HG03442 (cell line): ENCODE measurements around the gene JAK3.
"Not testable (repeated sequence)": the region's sequence is repeated elsewhere in the genome, so short reads cannot be mapped to it uniquely, and the experiment has no call there.

Experiments
- ATAC-seq: cut with Tn5 transposase; IDR thresholded peaks from one replicate; pipeline ENCODE4 v1.9.1; 2021; ENCODE audit warnings: mild to moderate bottlenecking, moderate library complexity; ENCODE audit not compliant: unreplicated experiment

The JAK3 gene

DNA sequence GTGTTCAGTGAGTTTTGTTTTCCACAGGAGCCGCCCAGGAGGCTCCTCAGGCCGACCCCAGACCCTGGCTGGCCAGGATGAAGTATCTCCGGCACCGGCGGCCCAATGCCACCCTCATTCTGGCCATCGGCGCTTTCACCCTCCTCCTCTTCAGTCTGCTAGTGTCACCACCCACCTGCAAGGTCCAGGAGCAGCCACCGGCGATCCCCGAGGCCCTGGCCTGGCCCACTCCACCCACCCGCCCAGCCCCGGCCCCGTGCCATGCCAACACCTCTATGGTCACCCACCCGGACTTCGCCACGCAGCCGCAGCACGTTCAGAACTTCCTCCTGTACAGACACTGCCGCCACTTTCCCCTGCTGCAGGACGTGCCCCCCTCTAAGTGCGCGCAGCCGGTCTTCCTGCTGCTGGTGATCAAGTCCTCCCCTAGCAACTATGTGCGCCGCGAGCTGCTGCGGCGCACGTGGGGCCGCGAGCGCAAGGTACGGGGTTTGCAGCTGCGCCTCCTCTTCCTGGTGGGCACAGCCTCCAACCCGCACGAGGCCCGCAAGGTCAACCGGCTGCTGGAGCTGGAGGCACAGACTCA lies 40.0 kb downstream of the JAK3 start:
- no peak for ATAC-seq

DNA sequence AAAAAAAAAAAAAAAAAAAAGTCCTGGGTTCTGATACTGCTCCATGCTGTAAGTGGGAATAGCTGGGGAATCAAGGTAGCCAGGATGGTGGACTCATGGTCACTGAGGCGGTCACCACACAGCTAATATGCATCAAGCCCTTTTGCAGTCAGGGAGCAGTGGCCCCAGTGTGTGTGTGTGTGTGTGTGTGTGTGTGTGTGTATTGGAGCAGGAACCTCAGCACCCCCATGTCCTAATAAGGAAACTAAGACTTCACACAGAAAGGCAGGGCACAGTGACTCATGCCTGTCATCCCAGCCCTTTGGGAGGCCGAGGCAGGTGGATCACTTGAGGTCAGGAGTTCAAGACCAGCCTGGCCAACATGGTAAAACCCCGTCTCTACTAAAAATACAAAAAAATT lies 40.8 kb downstream of the JAK3 start:
- no peak for ATAC-seq

DNA sequence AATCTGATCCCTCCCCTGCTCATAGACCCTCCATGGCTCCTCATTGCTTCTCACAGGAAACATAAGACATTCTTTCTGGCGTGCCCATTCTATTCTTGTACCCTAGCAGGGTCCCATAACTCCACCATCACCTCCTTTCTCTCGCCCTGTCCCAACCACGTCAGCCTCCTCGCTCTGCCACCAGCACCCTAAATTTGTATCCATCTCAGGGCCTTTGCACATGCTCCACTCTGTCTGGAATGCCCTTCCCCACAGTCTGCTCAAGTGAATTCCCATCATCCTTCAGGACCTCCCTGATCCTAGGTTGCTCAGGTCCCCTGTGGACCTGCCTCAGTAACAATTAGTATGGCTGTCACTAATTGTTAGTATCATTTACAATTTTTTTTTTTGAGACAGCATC lies 42.4 kb downstream of the JAK3 start:
- ATAC-seq: no peak

DNA sequence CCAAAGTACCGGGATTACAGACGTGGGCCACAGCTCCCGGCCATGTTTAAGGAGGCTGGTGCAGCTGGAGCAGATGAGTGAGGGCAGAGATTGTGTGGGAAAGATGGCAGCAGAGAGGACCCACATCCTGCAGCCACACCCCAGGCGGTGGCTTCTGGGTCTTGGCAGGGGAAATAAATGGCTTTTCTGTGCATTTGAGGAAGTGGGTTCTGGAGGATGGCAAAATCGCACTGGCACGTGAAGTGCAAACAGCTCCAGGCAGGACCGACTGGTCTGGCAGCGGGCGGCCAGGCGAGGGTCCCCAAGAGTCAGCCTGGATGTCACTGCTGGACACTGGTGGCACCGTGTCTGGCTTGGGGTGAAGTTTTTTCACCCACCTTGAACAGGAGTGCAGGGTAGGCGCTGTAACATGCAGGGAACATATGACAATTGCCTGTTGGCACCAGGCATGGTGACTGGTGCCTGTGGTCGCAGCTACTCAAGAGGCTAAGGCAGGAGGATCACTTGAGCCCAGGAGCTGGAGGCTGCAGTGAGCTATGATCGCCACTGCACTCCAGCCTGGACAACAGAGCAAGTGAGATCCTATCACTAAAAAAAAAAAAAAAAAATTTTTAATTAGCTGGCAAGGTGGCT lies 44.4 kb downstream of the JAK3 start:
- ATAC-seq: no peak

DNA sequence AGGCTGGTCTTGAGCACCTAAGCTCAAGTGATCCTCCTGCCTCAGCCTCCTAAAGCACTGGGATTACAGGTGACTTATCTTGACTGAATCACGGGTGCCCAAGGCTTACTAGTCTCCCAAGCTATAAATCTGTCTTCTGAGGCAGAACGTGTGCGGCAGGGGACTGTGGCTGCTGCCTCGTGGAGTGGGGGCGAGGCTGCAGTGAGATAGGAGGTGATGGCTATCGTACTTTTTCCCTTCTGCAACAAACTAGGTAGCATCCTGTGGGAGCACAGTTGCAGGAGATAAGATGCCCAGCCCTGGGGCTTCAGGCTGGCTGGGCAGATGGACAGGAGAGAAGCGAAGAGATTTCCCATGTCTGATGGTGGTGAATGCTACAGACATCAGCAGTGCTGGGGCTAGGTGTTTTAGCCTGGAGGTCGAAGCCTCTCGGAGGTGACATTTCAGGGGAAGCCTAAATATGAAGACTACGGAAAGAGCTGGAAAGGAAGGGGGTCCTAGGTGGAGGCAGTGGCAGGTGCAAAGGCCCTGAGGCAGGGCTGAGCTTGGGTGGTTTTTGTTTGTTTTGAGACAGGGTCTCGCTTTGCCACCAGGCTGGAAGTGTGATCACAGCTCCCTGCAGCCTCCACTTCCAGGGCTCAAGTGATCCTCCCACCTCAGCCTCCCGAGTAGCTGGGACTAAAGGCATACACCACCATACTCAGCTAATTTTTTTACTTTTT lies 45.5 kb downstream of the JAK3 start:
- ATAC-seq: no peak

DNA sequence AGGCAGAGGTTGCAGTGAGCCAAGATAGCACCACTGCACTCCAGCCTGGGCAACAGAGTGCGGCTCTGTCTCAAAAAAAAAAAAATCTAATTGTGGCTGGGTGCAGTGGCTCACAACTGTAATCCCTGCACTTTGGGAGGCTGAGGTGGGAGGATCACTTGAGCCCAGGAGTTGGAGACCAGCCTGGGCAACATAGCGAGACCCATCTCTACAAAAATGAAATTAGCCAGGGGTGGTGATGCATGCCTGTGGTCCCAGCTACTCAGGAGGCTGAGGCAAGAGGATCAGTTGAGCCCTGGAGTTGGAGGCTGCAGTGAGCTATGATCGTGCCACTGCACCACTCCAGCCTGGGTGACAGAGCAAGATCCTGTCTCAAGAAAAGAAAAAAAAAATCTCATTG lies 49.2 kb downstream of the JAK3 start:
- ATAC-seq: not testable (repeated sequence)

DNA sequence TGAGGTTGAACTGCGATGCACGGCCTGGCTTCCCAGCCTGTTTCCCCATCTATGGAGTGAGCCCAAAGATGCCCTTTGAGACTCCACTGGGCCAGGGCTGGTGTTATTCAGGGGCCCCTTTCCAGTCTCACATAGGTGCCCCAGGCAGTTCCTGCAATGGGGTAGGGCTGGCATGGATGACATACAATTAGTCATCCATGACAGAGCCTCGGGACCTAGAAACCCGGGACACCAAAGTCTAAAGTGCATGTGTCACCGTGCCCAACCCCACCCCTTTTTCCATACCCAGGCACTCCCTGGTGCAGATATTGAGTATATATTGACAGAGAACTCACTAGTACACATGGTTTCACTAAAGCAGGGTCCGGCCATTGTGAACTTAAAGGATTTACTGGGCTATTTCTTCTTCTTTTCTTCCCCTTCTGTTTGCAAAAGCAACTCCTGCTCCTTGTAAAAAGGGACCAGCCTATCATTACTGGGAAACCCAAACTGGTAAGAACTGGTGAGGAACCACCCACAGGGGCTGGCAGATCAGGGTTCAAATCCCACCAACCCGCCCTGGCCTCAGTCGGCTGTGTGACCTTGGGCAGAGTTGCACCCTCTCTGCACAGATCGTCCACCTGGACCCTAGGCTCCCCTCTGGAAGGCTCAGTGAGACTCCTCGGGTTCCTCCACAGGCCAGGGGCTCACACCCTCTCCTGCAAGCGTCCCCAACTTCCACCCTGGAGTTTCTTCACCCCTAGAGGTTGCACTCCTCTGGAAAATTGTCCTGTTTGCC lies 50.2 kb downstream of the JAK3 start:
- no peak for ATAC-seq

DNA sequence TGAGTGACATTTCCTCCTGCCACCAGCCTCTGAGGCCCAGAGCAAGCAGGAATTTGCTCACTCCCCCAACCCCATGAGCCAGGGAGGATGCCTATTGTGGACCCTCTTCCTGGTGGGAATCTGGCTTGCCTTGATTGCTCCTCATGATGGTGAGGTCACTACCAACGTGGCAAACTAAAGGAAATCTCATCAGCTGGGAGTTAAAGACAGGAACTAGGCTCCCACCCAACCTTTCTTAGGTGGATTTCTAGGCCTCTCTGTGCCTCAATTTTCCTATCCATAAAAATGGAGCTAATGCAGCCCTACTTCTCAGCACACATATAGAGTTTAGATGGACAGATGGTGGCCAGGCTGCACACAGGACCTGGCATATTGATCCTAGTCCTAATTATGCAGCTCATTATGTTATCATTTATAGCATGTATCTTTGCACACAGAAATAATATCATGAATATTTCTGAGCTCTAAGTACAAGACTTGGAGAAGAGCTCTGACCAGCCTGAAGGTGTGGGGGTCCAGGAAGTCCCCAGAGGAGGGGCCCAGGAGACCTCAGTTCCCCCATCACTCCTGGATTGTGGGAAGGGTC lies 50.9 kb downstream of the JAK3 start:
- no peak for ATAC-seq

DNA sequence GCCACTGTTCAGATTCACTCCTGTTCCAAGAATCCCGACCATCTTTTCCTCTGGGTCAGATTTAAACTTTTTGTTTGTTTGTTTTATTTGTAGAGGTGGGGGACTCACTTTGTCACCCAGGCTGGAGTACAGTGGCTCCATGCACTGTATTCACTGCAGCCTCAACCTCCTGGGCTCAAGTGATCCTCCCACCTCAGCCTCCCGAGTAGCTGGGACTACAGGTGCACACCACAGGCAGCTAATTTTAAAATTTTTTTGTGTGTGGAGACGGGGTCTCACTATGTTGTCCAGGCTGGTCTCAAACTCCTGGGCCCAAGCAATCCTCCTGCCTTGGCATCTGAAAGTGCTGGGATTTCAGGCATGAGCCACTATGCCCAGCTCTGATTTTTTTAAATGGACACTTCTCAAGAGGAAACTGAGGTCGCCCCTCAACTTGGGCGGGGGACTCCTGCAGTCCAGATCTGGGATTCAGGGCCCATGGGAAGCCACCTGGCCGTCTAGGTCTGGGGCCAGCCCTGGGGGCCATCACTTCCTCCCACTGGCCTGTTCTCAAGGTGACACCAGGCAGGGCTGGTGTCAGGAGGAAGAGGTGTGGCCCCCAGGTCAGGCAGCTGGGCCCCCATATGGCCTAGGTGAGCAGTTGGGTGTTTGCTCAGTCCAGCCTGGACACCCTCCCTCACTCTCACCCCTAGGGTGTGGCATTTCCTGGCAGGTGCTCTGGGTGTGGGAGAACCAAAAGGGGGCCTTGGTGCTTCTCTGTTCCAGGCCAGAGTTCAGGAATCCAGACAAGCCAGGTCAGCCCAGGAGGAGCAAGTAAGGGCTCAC lies 51.6 kb downstream of the JAK3 start:
- ATAC-seq: no peak

DNA sequence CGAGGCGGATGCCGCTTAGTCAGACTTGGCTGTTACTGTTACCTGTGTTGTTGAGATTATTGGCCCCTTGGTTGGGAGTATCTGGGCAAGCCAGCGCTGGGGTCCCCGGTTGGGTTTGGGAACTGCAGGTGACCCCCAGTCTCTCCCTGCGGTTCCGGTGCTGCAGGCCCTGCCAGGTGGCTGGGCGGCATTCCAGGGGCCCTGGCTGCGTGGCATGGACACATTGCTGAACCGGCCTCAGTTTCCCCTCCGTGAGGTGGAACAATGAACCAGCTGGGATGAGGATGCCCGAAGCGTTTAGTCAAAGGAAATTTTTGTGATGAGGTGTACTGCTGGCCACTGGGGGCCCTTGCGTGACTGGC lies 52.3 kb downstream of the JAK3 start:
- ATAC-seq: no peak

DNA sequence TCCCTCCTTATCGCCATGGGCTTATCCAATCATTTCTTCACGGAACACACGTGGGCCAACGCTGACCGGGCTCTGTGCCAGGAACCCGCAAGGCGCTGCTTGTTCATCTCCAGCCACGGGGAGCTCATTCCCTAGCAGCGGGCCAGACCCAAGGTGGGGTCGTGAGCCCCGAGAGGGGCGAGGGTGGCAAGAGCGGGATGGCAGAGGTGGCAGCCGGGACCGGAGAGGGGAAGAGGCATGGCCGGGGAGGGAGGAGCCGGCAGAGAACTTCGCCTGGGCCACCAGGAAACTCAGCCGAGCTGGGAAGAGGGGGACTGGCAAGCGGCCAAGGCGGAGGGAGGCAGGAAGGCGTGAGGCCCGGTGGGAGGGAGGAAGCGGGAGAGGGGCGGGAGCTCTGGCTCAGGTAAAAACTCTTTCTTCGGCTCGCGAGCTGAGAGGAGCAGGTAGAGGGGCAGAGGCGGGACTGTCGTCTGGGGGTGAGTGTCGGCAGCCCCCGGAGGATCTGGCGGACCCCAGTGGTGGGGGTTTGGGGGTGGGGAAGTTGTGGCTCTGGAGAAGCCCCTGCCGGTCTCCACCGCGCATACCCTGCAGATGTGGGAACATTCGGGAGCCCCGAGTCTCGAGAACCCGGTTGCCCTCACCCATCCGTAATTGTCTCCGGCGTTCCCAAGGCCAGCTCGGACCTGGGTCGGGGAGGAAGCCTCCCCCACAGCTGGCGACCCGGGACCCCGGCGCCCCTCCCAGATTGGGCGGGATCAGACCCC lies 52.9 kb downstream of the JAK3 start, which contains the start of gene B3GNT3:
Gene B3GNT3, plus strand, starts transcription at position 408 of the 764 bp plus-strand sequence. CDS start 12,670 bp downstream, outside the sequence.
- no peak for ATAC-seq

DNA sequence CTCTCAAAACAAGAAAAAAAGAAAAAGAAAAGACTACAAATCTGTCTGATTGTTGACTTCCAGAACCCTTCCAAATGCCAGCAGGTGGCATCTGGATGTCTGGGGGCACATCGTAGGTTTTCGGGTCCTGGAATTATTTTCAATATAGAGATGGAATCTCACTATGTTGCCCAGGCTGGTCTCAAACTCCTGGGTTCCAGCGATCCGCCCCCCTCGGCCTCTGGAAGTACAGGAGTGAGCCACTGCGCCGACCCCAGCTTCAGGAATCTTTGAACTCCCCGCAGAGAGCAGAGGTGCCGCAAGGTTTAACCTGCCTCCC lies 53.4 kb downstream of the JAK3 start:
- no peak for ATAC-seq

DNA sequence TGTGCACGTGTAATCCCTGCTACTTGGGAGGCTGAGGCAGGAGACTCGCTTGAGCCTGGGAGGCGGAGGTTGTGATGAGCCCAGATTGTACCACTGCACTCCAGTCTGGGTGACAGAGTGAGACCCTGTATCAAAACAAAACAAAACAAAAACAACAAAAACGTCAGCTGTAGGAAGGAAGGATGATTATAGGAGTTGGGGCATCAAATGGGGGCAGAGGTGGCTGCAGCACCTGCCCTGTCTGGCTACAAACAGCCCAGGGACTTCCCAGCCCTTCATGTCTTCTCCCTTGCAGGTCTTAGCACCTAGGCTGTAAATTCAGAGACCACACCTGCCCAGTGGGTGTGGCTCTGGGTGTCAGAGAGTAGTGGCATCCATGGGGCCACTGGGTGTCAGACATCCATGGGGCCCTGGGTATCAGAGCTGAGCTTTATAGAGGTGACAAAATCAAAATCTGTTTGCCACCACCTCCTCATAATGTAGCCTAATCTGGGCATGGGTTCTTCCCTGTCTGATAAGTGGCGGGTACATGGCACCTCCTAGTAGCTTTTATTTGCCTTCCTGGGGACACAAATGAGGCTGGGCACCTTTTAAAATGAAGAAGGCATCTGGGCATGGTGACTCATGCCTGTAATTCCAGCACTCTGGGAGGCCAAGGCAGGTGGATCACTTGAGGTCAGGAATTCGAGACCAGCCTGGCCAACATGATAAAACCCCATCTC lies 57.6 kb downstream of the JAK3 start:
- no peak for ATAC-seq

DNA sequence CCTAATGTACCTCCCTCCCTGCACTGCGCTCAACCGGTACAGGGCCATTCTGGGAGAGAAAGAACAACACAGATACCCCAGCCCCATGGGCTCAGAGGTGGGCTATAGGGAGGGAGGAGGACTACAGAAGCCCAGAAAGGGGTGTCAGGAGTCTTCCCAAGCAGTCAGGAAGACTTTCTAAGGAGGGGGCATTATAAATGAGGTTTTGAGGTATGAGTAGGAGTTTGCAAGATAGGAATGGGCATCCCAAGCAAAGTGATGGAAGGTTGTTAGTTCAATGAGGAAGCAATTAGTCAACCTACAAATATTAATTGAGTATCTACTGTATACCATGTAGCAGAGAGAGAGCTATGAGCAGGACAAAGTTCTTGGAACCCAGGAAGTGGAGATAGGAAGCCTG lies 59.1 kb downstream of the JAK3 start:
- ATAC-seq: no peak

DNA sequence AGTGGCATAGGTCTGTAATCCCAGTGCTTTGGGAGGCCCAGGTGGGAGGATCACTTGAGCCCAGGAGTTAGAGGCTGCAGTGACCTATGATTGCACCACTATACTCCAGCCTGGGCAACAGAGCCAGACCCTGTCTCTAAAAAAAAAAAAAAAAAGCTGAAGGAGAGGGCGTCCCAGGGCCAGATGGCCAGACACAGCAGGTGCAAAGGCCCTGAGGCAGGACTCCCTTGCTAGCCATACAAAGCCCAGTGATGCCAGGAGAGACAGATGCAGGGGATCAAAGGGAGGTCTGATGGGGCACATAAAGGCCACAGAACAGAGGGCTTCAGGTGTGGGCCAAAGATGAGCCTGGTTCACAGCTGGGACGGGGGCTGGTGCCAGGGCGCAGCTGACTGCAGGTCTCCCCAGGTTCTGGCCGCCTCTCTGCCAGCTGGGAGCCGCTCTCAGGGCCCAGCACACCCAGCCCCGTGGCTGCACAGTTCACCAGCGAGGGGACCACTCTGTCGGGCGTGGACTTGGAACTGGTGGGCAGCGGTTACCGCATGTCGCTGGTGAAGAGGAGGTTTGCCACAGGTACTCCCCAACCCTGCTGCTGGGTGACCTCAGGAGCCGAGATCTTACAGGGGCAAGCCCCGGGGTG lies 60.4 kb downstream of the JAK3 start:
- ATAC-seq: no peak

DNA sequence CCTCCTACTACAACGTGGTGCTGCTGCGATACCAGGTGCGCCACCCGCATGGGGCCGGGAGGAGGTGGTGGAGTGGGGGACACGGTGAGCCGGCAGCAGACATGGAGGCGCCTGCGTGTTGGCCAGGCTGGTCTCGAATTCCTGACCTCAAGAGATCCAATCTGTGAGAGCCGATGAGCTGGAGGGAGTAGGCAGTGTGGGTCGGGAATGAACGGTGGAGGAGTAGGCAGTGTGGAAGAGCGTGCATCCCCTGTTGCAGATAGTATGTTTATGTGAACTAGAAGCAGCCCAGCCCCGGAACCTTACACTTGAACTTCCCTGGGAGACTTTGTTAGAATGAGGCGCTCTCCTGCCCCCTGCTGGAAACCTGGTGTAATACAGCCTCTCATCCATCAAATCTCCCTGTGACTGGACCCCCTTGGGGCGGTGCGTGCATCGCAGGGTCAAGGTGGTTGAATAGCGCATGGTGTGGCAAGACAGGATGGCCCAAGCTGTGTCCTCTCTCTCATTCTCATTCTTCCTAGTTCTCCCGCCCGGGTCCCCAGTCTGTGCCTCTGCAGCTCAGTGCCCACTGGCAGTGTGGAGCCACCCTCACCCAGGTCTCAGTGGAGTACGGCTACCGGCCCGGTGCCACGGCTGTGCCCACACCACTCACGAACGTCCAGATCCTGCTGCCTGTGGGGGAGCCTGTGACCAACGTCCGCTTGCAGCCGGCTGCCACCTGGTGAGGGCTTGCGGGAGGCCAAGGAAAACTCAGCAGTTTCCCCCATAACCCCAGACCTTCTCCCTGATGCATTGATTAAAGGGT lies 63.4 kb downstream of the JAK3 start:
- no peak for ATAC-seq

DNA sequence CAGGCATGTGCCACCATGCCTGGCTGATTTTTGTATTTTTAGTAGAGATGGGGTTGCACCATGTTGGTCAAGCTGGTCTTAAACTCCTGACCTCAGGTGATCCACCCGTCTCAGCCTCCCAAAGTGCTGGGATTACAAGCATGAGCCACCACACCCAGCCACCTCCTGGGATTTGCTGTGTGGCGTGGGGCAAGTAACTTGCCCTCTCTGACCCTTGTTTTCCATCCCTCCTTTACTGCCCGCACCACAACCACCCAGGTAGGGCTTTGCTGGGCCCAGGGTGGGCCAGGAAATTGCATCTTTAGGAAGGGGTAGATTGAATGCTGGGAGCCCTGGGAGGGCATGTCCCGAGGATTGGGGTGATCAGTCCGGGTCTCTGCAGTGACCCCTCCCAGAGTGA lies 64.1 kb downstream of the JAK3 start:
- not testable (repeated sequence) for ATAC-seq

DNA sequence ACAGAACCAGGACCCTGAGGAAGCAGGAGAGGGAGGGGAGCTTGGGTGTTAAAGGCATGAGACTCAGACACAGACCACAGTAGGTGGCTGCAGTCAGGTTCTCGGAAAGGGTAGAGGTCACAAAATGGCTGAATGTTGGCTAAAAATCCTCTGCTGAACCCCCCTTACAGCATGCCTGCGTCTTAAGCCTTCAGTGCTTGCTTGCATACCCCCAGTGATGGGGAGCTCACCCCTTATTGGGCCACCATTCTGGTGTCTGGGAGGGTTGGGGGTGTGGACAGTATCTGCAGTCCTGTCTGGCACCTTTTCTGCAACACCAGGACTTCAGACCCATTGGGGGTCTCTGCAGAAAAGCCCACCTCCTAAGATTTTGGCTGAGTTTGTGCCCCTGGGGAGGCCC lies 67.0 kb downstream of the JAK3 start:
- no peak for ATAC-seq
